Effector memory CD4-positive, alpha-beta T cell (primary cell): ENCODE measurements around the gene BAIAP2L1.

Experiments
- DNase-seq, 3 donors: peaks; one replicate each; pipeline ENCODE4 v3.0.0-alpha.2; 2020
- H3K27ac ChIP-seq: 2 replicates; pipeline ENCODE4 v1.7.0; 2013; ENCODE audit warnings: mild to moderate bottlenecking, low read length, moderate library complexity; ENCODE audit not compliant: insufficient read depth, poor library complexity, severe bottlenecking
- H3K27me3 ChIP-seq: replicated peaks from 2 replicates; pipeline ENCODE4 v1.7.0; 2013; ENCODE audit warnings: mild to moderate bottlenecking, low read length; ENCODE audit not compliant: insufficient read depth, control insufficient read depth, poor library complexity, severe bottlenecking
- H3K36me3 ChIP-seq: 2 replicates; pipeline ENCODE4 v1.7.0; 2013; ENCODE audit warnings: mild to moderate bottlenecking, low read length, moderate library complexity; ENCODE audit not compliant: control insufficient read depth, insufficient read depth
- H3K4me1 ChIP-seq: 2 replicates; pipeline ENCODE4 v1.7.0; 2013; ENCODE audit warnings: low read length, mild to moderate bottlenecking; ENCODE audit not compliant: control insufficient read depth, insufficient read depth, poor library complexity, severe bottlenecking
- H3K4me3 ChIP-seq: 2 replicates; pipeline ENCODE4 v1.7.0; 2013; ENCODE audit warnings: low read length, low read depth, mild to moderate bottlenecking; ENCODE audit not compliant: insufficient read depth, poor library complexity, severe bottlenecking
- H3K9me3 ChIP-seq: 2 replicates; pipeline ENCODE4 v1.7.0; 2013; ENCODE audit warnings: mild to moderate bottlenecking, low read length, moderate library complexity; ENCODE audit not compliant: control insufficient read depth

BAIAP2L1 gene

DNA sequence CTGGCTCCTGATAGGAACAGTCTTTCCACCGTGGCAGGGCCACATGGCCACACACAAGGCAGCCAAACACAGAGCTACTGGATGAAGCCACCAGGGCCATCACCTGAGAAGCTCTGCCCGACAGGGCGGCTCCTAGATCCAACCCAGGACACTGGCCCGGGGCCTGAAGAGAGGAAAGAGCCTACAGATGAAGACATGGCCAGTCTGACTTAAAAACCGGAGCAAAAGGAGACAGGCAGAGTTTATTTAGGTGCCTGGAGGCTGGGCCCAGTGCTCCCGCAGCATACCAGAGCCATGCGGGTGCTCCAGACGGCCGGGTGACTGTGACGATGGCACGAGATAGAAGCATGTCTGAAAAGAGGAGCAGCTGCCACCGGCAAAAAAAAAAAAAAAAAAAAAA lies 152.7 kb downstream of the BAIAP2L1 start:
- DNase-seq, result no peak
- Histone ChIP-seq H3K4me1 (peaks cover 36% of the 10 kb centered on the region), H3K36me3 (peaks cover 31% of the 10 kb centered on the region), H3K27ac (peak overlapping the region; percentile 33), H3K27me3 (no peaks in the 10 kb centered on the region), H3K9me3 (no peaks in the 10 kb centered on the region), H3K4me3 (no peak overlapping the region)

- Histone ChIP-seq H3K27me3 (no peaks in the 10 kb centered on the region), H3K4me3 (no peak overlapping the region), H3K36me3 (peaks cover 49% of the 10 kb centered on the region), H3K9me3 (no peaks in the 10 kb centered on the region), H3K27ac (no peak overlapping the region), H3K4me1 (peaks cover 14% of the 10 kb centered on the region)
- DNase-seq, result no peak
These were observed 156.0 kb downstream of the BAIAP2L1 start for GRCh38 chr7:98244871-98245270.

GRCh38 chr7:98242934-98243333 lies 158.0 kb downstream of the BAIAP2L1 start:
- H3K27ac ChIP-seq, result no peak overlapping the region
- no peak for DNase-seq
- H3K9me3 ChIP-seq, result no peaks in the 10 kb centered on the region
- no peak overlapping the region for H3K4me3 ChIP-seq
- H3K4me1 ChIP-seq, result peaks cover 3% of the 10 kb centered on the region
- peaks cover 68% of the 10 kb centered on the region for H3K36me3 ChIP-seq
- no peaks in the 10 kb centered on the region for H3K27me3 ChIP-seq

- no peak for DNase-seq
- Histone ChIP-seq H3K4me3 (no peak overlapping the region), H3K27ac (no peak overlapping the region), H3K27me3 (no peaks in the 10 kb centered on the region), H3K4me1 (peaks cover 2% of the 10 kb centered on the region), H3K9me3 (no peaks in the 10 kb centered on the region), H3K36me3 (peaks cover 71% of the 10 kb centered on the region)
These were observed 158.5 kb downstream of the BAIAP2L1 start for GRCh38 chr7:98242342-98242741.

DNA sequence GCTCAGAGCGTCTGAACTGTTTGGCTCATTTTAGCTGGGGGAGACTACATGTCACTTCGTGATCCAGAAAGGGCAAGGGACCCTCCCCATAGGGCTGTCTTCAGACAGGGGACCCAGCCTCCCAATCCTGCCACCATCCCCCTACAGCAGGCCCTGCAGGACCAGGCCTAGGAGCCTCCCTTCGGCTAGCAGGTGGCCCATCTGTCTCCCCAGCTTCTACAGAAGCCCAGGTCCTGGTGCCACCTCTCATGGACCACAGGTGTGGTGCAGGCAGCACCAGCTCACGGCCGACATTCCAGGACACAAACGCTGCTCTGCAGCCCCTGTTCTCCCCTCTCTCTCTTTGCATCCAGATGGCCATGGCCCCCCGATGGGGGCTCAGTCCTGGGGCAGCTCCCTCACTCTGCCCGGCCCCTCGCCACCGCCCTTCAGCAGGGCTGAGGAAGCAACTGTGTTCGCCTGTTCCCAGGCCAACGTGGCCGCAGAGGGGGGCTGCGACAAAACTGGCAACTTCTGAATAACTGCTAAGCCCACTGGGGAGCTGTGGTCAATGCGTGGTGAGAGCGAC lies 159.1 kb downstream of the BAIAP2L1 start:
- Histone ChIP-seq H3K9me3 (no peaks in the 10 kb centered on the region), H3K4me1 (no peaks in the 10 kb centered on the region), H3K27me3 (no peaks in the 10 kb centered on the region), H3K27ac (no peak overlapping the region), H3K36me3 (peaks cover 72% of the 10 kb centered on the region), H3K4me3 (no peak overlapping the region)
- no peak for DNase-seq
